Measurements from ENCODE around the gene ANKRD6. TPM values are rescaled to one million over a fixed set of nuclear protein-coding genes. Genes with fewer than 3 reads are reported as not detected.
A peak's percentile ranks its signal among the peaks of the same experiment; 100 is the strongest.

The ANKRD6 gene
- total RNA-seq (2021), result 25.4 and 36.4 TPM in 2 replicates
- percentile 73 among the genes with signal in this experiment for Bru-seq, nascent RNA
- percentile 73 among the genes with signal in this experiment for BruChase-seq, experiment 1, labeled RNA remaining after a 2-hour chase
- BruChase-seq, experiment 2, labeled RNA remaining after a 6-hour chase, result percentile 74 among the genes with signal in this experiment
- long read RNA-seq, transcript ANKRD6-201 (16 exons, 3,073 nt), result major isoform, 6 of 39 reads
- long read RNA-seq, partial matches to known transcripts, result 3 of 39 reads
- long read RNA-seq, other reads (novel, unspliced or antisense), result 26 of 39 reads

DNA sequence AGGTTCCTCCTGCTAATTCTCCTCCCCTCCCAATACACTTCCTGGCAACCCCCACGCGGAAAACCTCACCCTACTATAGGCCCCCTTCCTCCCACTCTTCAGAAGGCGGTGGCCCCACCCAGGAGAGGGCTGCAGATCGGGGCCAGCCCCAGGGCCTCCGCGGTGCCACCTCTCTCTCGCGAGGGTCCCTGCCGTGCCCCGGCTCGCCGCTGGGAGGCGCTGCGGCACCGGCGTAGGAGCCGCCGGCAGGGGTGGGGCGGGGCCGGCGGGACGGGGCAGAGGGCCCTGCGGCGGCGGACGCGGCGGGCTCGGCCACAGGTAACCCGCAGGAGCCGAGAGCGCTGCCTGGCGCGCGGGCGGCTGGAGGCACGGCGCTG lies at the start of gene ANKRD6:
Gene ANKRD6 (plus strand): TSS at position 278 of the 377 bp plus-strand sequence. CDS start 133,825 bp downstream, outside the sequence.
- POLR2A ChIA-PET (ENCODE audit: low non-redundant PET), result no interaction called here
- Histone ChIP-seq H3K4me1 (ENCODE audit: insufficient read depth, low read length, poor library complexity, severe bottlenecking) (peaks cover 55% of the 10 kb centered on the region), H3K9me3 (ENCODE audit: low read depth, low read length, poor library complexity, severe bottlenecking) (no peaks in the 10 kb centered on the region), H3K4me3 (ENCODE audit: low read depth, low read length, poor library complexity, severe bottlenecking) (peak within 1 kb of the TSS; percentile 83), H3K36me3 (ENCODE audit: insufficient read depth, low read length, poor library complexity, severe bottlenecking) (no peaks in the 10 kb centered on the region), H3K27ac (ENCODE audit: low read depth, low read length, poor library complexity, severe bottlenecking) (peak within 1 kb of the TSS; percentile 81), H3K27me3 (replicated peaks; ENCODE audit: insufficient read depth, low read depth, low read length, poor library complexity) (no peaks in the 10 kb centered on the region)
- DNase-seq (ENCODE audit: low spot score), result peak; percentile 83
- intact Hi-C loops (cut with micrococcal nuclease; ENCODE audit: unreplicated experiment), result loop anchor here (1.0 to 10.0 kb wide), 4 partner anchors 177 to 1042 kb away; partner anchors contain the start of gene LYRM2
- TF ChIP-seq, protein P1, sequence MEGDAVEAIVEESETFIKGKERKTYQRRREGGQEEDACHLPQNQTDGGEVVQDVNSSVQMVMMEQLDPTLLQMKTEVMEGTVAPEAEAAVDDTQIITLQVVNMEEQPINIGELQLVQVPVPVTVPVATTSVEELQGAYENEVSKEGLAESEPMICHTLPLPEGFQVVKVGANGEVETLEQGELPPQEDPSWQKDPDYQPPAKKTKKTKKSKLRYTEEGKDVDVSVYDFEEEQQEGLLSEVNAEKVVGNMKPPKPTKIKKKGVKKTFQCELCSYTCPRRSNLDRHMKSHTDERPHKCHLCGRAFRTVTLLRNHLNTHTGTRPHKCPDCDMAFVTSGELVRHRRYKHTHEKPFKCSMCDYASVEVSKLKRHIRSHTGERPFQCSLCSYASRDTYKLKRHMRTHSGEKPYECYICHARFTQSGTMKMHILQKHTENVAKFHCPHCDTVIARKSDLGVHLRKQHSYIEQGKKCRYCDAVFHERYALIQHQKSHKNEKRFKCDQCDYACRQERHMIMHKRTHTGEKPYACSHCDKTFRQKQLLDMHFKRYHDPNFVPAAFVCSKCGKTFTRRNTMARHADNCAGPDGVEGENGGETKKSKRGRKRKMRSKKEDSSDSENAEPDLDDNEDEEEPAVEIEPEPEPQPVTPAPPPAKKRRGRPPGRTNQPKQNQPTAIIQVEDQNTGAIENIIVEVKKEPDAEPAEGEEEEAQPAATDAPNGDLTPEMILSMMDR (conservative IDR thresholded peaks at IDR 0.05; ENCODE audit: low read depth, low read length), result peak; percentile 70
- TF ChIP-seq EZH2 (IDR thresholded peaks at IDR 0.05; ENCODE audit: borderline replicate concordance, low read depth, low read length, poor library complexity, severe bottlenecking), result no peak
- no TSS peak for BruUV-seq (replicated peaks)
- CTCF ChIA-PET, result interaction anchor here (0.7 to 1.3 kb wide), 5 partner anchors 19 to 235 kb away, joined by 3 to 7 read pairs (median 4); no protein-coding TSS in a partner anchor

GRCh38 chr6:89385156-89385667 lies 47.7 kb upstream of the ANKRD6 start:
- intact Hi-C loops (cut with micrococcal nuclease; ENCODE audit: unreplicated experiment), result no loop called here
- TF ChIP-seq, protein P1 (conservative IDR thresholded peaks at IDR 0.05; ENCODE audit: low read depth, low read length), result no peak
- TF ChIP-seq EZH2 (IDR thresholded peaks at IDR 0.05; ENCODE audit: borderline replicate concordance, low read depth, low read length, poor library complexity, severe bottlenecking), result no peak
- H3K4me1 ChIP-seq (ENCODE audit: insufficient read depth, low read length, poor library complexity, severe bottlenecking), result peaks cover 6% of the 10 kb centered on the region
- CTCF ChIA-PET, result interaction anchor here (0.6 kb wide), 1 partner anchor 476 kb away, joined by 4 read pairs; no protein-coding TSS in a partner anchor
- peak; percentile 73 for DNase-seq (ENCODE audit: low spot score)
- no peak overlapping the region for H3K4me3 ChIP-seq (ENCODE audit: low read depth, low read length, poor library complexity, severe bottlenecking)
- no TSS peak for BruUV-seq (replicated peaks)
- no peaks in the 10 kb centered on the region for H3K36me3 ChIP-seq (ENCODE audit: insufficient read depth, low read length, poor library complexity, severe bottlenecking)
- POLR2A ChIA-PET (ENCODE audit: low non-redundant PET), result no interaction called here
- no peaks in the 10 kb centered on the region for H3K27me3 ChIP-seq (replicated peaks; ENCODE audit: insufficient read depth, low read depth, low read length, poor library complexity)
- no peak overlapping the region for H3K27ac ChIP-seq (ENCODE audit: low read depth, low read length, poor library complexity, severe bottlenecking)
- H3K9me3 ChIP-seq (ENCODE audit: low read depth, low read length, poor library complexity, severe bottlenecking), result no peaks in the 10 kb centered on the region

- Histone ChIP-seq H3K4me1 (ENCODE audit: insufficient read depth, low read length, poor library complexity, severe bottlenecking) (peaks cover 6% of the 10 kb centered on the region), H3K36me3 (ENCODE audit: insufficient read depth, low read length, poor library complexity, severe bottlenecking) (no peaks in the 10 kb centered on the region), H3K27ac (ENCODE audit: low read depth, low read length, poor library complexity, severe bottlenecking) (no peak overlapping the region), H3K27me3 (replicated peaks; ENCODE audit: insufficient read depth, low read depth, low read length, poor library complexity) (no peaks in the 10 kb centered on the region), H3K4me3 (ENCODE audit: low read depth, low read length, poor library complexity, severe bottlenecking) (no peak overlapping the region), H3K9me3 (ENCODE audit: low read depth, low read length, poor library complexity, severe bottlenecking) (no peaks in the 10 kb centered on the region)
- no TSS peak for BruUV-seq (replicated peaks)
- no peak for TF ChIP-seq EZH2 (IDR thresholded peaks at IDR 0.05; ENCODE audit: borderline replicate concordance, low read depth, low read length, poor library complexity, severe bottlenecking)
- TF ChIP-seq, protein P1 (conservative IDR thresholded peaks at IDR 0.05; ENCODE audit: low read depth, low read length), result no peak
- intact Hi-C loops (cut with micrococcal nuclease; ENCODE audit: unreplicated experiment), result no loop called here
- ChIA-PET CTCF (no interaction called here), POLR2A (ENCODE audit: low non-redundant PET) (no interaction called here)
- DNase-seq (ENCODE audit: low spot score), result no peak
Observed at GRCh38 chr6:89385846-89386245, 47.1 kb upstream of the ANKRD6 start.

All from A673 (cell line).